ENCODE results near the gene PLCB4.

PLCB4 gene

DNA sequence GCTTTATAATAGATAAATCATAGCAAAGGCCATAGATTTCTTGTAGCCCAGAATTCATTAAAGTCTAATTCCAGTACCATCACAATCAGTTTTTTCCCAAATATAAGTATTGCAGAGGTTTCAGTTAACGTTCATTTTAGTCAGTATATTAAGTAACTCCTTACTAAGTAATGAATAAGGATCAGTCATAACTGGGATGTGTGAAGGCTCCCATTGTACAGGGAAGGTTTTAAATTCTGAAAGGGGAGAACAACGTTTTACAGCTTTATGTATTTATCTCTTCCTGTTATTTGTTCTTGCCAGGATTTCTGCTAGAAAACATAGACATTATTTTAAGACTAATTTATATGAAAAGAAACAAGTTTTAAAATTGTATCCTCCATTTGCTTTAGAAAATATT lies 230.0 kb downstream of the PLCB4 start:
- no peak overlapping the region for H3K4me3 ChIP-seq (ENCODE audit: low read depth, low read length)
- TF ChIP-seq, protein P1, sequence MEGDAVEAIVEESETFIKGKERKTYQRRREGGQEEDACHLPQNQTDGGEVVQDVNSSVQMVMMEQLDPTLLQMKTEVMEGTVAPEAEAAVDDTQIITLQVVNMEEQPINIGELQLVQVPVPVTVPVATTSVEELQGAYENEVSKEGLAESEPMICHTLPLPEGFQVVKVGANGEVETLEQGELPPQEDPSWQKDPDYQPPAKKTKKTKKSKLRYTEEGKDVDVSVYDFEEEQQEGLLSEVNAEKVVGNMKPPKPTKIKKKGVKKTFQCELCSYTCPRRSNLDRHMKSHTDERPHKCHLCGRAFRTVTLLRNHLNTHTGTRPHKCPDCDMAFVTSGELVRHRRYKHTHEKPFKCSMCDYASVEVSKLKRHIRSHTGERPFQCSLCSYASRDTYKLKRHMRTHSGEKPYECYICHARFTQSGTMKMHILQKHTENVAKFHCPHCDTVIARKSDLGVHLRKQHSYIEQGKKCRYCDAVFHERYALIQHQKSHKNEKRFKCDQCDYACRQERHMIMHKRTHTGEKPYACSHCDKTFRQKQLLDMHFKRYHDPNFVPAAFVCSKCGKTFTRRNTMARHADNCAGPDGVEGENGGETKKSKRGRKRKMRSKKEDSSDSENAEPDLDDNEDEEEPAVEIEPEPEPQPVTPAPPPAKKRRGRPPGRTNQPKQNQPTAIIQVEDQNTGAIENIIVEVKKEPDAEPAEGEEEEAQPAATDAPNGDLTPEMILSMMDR (IDR thresholded peaks at IDR 0.05; ENCODE audit: borderline replicate concordance, insufficient read depth, low read depth, low read length) = no peak

DNA sequence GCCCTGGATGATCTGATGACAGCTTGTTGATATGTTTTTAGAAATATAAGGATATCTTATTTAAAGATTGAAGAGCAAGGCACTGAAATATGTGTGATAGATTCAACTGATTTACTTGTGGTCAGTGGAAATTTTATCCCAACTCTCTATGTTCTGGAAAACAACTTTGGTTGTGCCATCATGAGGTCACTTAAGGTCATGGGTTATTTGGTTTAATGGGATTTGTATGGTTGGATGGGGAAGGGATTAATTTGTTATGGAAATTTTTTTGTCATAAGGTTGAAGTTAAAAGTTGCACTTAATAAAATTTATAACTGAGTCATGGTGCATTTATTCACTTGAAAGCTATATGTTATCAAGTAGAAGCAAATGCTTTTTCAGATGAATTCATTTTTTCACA lies 231.2 kb downstream of the PLCB4 start:
- H3K4me3 ChIP-seq (ENCODE audit: low read depth, low read length) = no peak overlapping the region
- TF ChIP-seq, protein P1 (IDR thresholded peaks at IDR 0.05; ENCODE audit: borderline replicate concordance, insufficient read depth, low read depth, low read length) = no peak

DNA sequence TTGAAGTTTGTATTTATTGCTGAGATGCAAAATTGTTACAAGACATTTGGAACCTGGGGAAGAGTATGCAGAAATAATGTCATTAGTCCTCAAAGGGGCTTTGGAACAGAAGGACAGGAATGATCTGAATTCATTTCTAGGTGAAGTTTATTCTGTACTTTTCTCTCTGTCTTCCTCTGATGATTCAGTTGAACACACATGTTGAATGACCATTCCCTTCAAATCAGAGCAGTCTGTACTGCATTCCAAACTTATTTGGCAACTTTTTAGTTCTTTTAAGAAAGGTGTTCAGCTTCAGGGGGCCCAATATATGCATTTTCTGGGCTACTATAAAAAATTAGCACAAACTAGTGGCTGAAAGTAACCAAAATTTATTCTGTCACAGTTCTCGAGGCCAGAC lies 231.6 kb downstream of the PLCB4 start:
- H3K4me3 ChIP-seq (ENCODE audit: low read depth, low read length) = no peak overlapping the region
- TF ChIP-seq, protein P1 (IDR thresholded peaks at IDR 0.05; ENCODE audit: borderline replicate concordance, insufficient read depth, low read depth, low read length) = no peak

DNA sequence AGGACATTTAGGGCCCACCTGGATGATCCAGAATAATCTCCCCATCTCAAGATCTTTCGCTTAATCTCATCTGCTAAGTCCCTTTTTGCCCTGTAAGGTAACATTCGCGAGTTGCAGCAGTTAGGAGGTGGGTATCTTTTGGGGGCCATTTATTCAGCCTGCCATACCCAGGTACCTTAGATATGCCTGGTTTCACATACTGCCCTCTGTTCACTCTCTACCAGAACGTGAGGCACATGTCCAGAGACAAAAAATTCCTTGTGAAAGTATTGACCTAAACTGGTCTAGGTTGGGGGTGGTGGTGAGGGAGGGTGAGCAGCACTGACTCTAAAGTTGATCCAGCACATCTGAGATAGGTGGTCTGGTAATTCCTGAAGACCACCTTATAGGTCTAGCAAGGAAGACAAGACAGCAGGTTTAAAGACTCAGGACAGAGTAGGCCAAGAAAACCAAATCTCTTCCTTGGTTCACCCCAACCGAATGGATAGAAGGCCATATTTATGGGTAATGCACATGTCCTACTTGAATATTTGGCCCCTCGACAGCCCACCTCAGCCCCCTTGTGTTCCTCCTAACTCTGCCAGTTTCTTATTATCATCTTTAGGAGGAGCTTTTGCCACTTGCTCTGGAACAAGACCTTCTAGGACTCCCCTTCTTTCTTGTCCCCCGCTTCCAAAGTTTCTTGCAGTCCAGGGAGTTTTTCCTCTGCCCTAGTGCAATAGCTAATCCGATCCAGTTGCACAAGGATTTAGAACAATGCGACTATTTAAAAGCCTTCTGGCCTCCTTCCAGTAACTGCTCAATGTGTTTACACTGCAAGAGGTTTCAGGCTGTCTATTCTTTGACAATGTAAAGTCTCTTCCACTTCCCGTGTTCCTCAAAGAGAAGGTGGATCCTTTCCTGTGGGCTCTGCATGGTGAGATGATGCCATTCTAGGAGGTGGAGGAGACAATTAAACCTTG lies 232.5 kb downstream of the PLCB4 start:
- TF ChIP-seq, protein P1 (IDR thresholded peaks at IDR 0.05; ENCODE audit: borderline replicate concordance, insufficient read depth, low read depth, low read length) = no peak
- H3K4me3 ChIP-seq (ENCODE audit: low read depth, low read length) = no peak overlapping the region

DNA sequence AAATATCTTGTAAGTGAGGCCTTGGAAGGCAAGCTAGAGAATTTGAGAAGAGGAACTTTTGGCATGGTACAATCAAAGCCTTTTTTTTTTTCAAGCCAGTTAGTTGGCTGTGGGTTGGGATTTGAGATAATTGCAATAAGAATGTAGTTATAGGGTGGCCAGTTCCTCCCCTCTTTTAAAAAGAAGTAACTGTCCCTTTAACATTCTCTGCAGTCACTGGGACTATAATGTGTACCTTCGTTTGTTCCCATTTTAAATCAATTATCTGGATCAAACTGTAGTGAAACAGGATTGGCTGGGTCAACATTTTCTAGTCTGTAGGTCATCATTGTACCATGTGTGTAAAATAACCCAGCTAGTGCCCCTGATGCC lies 233.2 kb downstream of the PLCB4 start:
- TF ChIP-seq, protein P1 (IDR thresholded peaks at IDR 0.05; ENCODE audit: borderline replicate concordance, insufficient read depth, low read depth, low read length) = no peak
- no peak overlapping the region for H3K4me3 ChIP-seq (ENCODE audit: low read depth, low read length)

DNA sequence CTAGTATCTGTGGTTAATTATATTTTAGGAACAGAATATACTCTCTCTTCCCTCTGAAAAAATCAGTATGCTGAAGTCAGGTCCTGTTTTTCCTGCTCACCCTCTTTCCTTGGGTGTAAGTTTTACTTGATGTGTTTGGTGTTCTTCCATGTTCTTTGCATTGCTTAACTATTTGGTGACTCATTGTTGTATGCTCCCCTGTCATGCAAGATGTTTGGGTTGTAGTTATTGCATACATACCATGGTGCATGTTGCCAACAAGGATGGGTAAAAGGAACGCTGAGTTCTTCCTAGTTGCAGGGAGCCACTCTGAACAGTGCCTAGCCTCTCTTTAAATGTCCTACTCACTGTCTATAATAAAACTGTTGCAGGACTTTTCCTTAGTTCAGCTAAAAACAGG lies 237.6 kb downstream of the PLCB4 start:
- no peak overlapping the region for H3K4me3 ChIP-seq (ENCODE audit: low read depth, low read length)
- TF ChIP-seq, protein P1 (IDR thresholded peaks at IDR 0.05; ENCODE audit: borderline replicate concordance, insufficient read depth, low read depth, low read length) = no peak

DNA sequence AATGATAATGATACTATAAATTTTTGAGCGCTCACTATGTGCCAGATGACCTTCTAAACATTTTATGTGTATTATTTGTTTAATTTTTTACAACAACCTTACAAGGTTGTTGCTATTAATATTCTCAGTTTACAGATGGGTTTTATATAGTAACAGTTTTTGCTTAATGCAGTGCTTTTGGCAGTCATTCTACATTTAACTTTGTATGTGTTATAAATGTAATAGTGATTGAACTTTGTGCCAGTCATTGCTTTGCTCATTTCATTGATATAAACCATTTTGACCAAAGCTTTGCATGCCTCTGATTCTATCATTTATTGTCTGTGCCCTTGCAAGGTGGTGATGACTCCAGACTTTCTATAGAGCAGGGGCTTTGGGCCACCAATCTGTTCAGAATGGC lies 239.2 kb downstream of the PLCB4 start:
- no peak overlapping the region for H3K4me3 ChIP-seq (ENCODE audit: low read depth, low read length)
- TF ChIP-seq, protein P1 (IDR thresholded peaks at IDR 0.05; ENCODE audit: borderline replicate concordance, insufficient read depth, low read depth, low read length) = no peak

Data from GM12875 (cell line).